ENCODE data around the gene MS4A3.
"Not testable (repeated sequence)": the region's sequence is repeated elsewhere in the genome, so short reads cannot be mapped to it uniquely, and the experiment has no call there.

Gene MS4A3

GRCh38 chr11:60088364-60088763 is 31.9 kb downstream of the MS4A3 start, which contains the start of gene MS4A2:
MS4A2 (plus strand) TSS chr11:60088664; CDS start chr11:60088766, 102 bp downstream.
- no peak for DNase-seq (ENCODE audit: low read depth in 2 of 2)

- no peak for DNase-seq (ENCODE audit: low read depth in 2 of 2)
Measured at GRCh38 chr11:60095477-60096120, 39.1 kb downstream of the MS4A3 start.

GRCh38 chr11:60097189-60097588 is 40.7 kb downstream of the MS4A3 start:
- DNase-seq (ENCODE audit: low read depth in 2 of 2) = no peak

- no peak for DNase-seq (ENCODE audit: low read depth in 2 of 2)
Measured at GRCh38 chr11:60098508-60098907, 42.0 kb downstream of the MS4A3 start.

- no peak for DNase-seq (ENCODE audit: low read depth in 2 of 2)
Measured at GRCh38 chr11:60100516-60100915, 44.1 kb downstream of the MS4A3 start.

- DNase-seq (ENCODE audit: low read depth in 2 of 2) = not testable (repeated sequence)
Measured at GRCh38 chr11:60101368-60101767, 44.9 kb downstream of the MS4A3 start.

- not testable (repeated sequence) for DNase-seq (ENCODE audit: low read depth in 2 of 2)
Measured at GRCh38 chr11:60104471-60105115, 48.1 kb downstream of the MS4A3 start.

GRCh38 chr11:60108631-60109030 is 52.2 kb downstream of the MS4A3 start:
- DNase-seq (ENCODE audit: low read depth in 2 of 2) = not testable (repeated sequence)

GRCh38 chr11:60111793-60112192 is 55.3 kb downstream of the MS4A3 start:
- DNase-seq (ENCODE audit: low read depth in 2 of 2) = no peak

- DNase-seq (ENCODE audit: low read depth in 2 of 2) = no peak
Measured at GRCh38 chr11:60116996-60117790, 60.7 kb downstream of the MS4A3 start.

GRCh38 chr11:60118338-60118737 is 61.9 kb downstream of the MS4A3 start:
- DNase-seq (ENCODE audit: low read depth in 2 of 2) = no peak

GRCh38 chr11:60119710-60120109 is 63.2 kb downstream of the MS4A3 start:
- DNase-seq (ENCODE audit: low read depth in 2 of 2) = no peak

All from stimulated activated CD4-positive, alpha-beta T cell treated with anti-CD3 and anti-CD28 coated beads, Interleukin-1b, Interleukin-23, amount 100 ng/mL, for 4 hours (primary cell).